Measurements from ENCODE around the gene CORO7.

CORO7 gene

GRCh38 chr16:4385066-4385788 lies 31.2 kb downstream of the CORO7 start:
- Histone ChIP-seq H3K27me3 (no peaks in the 10 kb centered on the region), H4K20me1 (peaks cover 46 to 100% (median 90%) of the 10 kb centered on the region in 11 experiments), H3K4me3 (no peak overlapping the region), H3K9me3 (replicated peaks in 1 of 11) (no peaks in the 10 kb centered on the region), H3K4me1 (peaks cover 33 to 80% (median 64%) of the 10 kb centered on the region in 10 experiments), H3K9ac (peak overlapping the region in 8 of 11 experiments; percentile 6 to 62 (median 34); a peak in 8 of 22 replicates), H3K27ac (peak overlapping the region in 3 of 11 experiments; percentile 51 to 73 (median 64); a peak in 4 of 22 replicates), H3K4me2 (peak overlapping the region in 10 of 11 experiments; percentile 24 to 91 (median 83); a peak in 19 of 22 replicates), H3K36me3 (peaks cover 50 to 100% (median 93%) of the 10 kb centered on the region in 11 experiments)
- no peak for TF ChIP-seq Cebpa-rat (IDR thresholded peaks at IDR 0.05)

GRCh38 chr16:4384509-4384942 lies 31.9 kb downstream of the CORO7 start:
- Histone ChIP-seq H3K9ac (peak overlapping the region in 9 of 11 experiments; percentile 33 to 65 (median 52); a peak in 17 of 22 replicates), H3K36me3 (peaks cover 43 to 97% (median 86%) of the 10 kb centered on the region in 11 experiments), H3K27me3 (no peaks in the 10 kb centered on the region), H4K20me1 (peaks cover 45 to 100% (median 93%) of the 10 kb centered on the region in 11 experiments), H3K27ac (peak overlapping the region in 9 of 11 experiments; percentile 19 to 73 (median 58); a peak in 15 of 22 replicates), H3K4me3 (peak overlapping the region in 2 of 10 experiments; percentile 11 to 44; a peak in 2 of 20 replicates), H3K9me3 (replicated peaks in 1 of 11) (no peaks in the 10 kb centered on the region), H3K4me2 (peak overlapping the region in 9 of 11 experiments; percentile 81 to 91 (median 84); a peak in 19 of 22 replicates), H3K4me1 (peaks cover 35 to 77% (median 60%) of the 10 kb centered on the region in 10 experiments)
- no peak for TF ChIP-seq Cebpa-rat (IDR thresholded peaks at IDR 0.05)

GRCh38 chr16:4383591-4384444 lies 32.6 kb downstream of the CORO7 start:
- Histone ChIP-seq H3K4me2 (peak overlapping the region in 9 of 11 experiments; percentile 81 to 91 (median 84); a peak in 19 of 22 replicates), H3K36me3 (peaks cover 36 to 97% (median 81%) of the 10 kb centered on the region in 11 experiments), H3K27me3 (no peaks in the 10 kb centered on the region), H3K4me1 (peaks cover 35 to 77% (median 57%) of the 10 kb centered on the region in 10 experiments), H3K27ac (peak overlapping the region in 9 of 11 experiments; percentile 20 to 73 (median 58); a peak in 15 of 22 replicates), H3K9me3 (replicated peaks in 1 of 11) (no peaks in the 10 kb centered on the region), H3K4me3 (peak overlapping the region in 2 of 10 experiments; percentile 11 to 44; a peak in 3 of 20 replicates), H4K20me1 (peaks cover 47 to 100% (median 93%) of the 10 kb centered on the region in 11 experiments), H3K9ac (peak overlapping the region in 10 of 11 experiments; percentile 9 to 65 (median 51); a peak in 17 of 22 replicates)
- TF ChIP-seq Cebpa-rat (IDR thresholded peaks at IDR 0.05), result no peak

GRCh38 chr16:4382795-4383357 lies 33.5 kb downstream of the CORO7 start:
- Histone ChIP-seq H3K36me3 (peaks cover 26 to 96% (median 73%) of the 10 kb centered on the region in 11 experiments), H4K20me1 (peaks cover 57 to 100% (median 96%) of the 10 kb centered on the region in 11 experiments), H3K4me1 (peaks cover 39 to 83% (median 67%) of the 10 kb centered on the region in 10 experiments), H3K27me3 (no peaks in the 10 kb centered on the region), H3K4me3 (no peak overlapping the region), H3K9me3 (replicated peaks in 1 of 11) (no peaks in the 10 kb centered on the region), H3K9ac (peak overlapping the region in 8 of 11 experiments; percentile 19 to 62 (median 51); a peak in 14 of 22 replicates), H3K27ac (peak overlapping the region in 8 of 11 experiments; percentile 25 to 73 (median 58); a peak in 15 of 22 replicates), H3K4me2 (peak overlapping the region in 9 of 11 experiments; percentile 81 to 91 (median 84); a peak in 15 of 22 replicates)
- TF ChIP-seq Cebpa-rat (IDR thresholded peaks at IDR 0.05), result no peak

GRCh38 chr16:4381935-4382794 lies 34.2 kb downstream of the CORO7 start:
- Histone ChIP-seq H3K4me2 (peak overlapping the region in 4 of 11 experiments; percentile 82 to 91 (median 86); a peak in 1 of 22 replicates), H3K9ac (peak overlapping the region in 6 of 11 experiments; percentile 45 to 62 (median 52); a peak in 7 of 22 replicates), H4K20me1 (peaks cover 63 to 100% (median 98%) of the 10 kb centered on the region in 11 experiments), H3K27ac (peak overlapping the region in 8 of 11 experiments; percentile 25 to 73 (median 58); a peak in 10 of 22 replicates), H3K9me3 (replicated peaks in 1 of 11) (no peaks in the 10 kb centered on the region), H3K27me3 (no peaks in the 10 kb centered on the region), H3K36me3 (peaks cover 22 to 94% (median 67%) of the 10 kb centered on the region in 11 experiments; a peak in 21 of 22 replicates), H3K4me1 (peaks cover 45 to 83% (median 73%) of the 10 kb centered on the region in 10 experiments), H3K4me3 (no peak overlapping the region)
- TF ChIP-seq Cebpa-rat (IDR thresholded peaks at IDR 0.05), result no peak

GRCh38 chr16:4381072-4381934 lies 35.1 kb downstream of the CORO7 start:
- peaks cover 38 to 83% (median 69%) of the 10 kb centered on the region in 10 experiments for H3K4me1 ChIP-seq

More at GRCh38 chr16:4381072-4381934, 35.1 kb downstream of the CORO7 start:
- Histone ChIP-seq H3K4me3 (no peak overlapping the region), H3K4me2 (no peak overlapping the region), H3K9me3 (replicated peaks in 1 of 11) (no peaks in the 10 kb centered on the region), H3K27me3 (no peaks in the 10 kb centered on the region), H3K9ac (no peak overlapping the region), H3K27ac (peak overlapping the region in 2 of 11 experiments; percentile 29 to 36; a peak in 2 of 22 replicates), H3K36me3 (peaks cover 20 to 87% (median 58%) of the 10 kb centered on the region in 11 experiments; a peak in 21 of 22 replicates), H4K20me1 (peaks cover 64 to 99% (median 97%) of the 10 kb centered on the region in 11 experiments)
- TF ChIP-seq Cebpa-rat (IDR thresholded peaks at IDR 0.05), result no peak

All from BLaER1 treated with 17β-estradiol and CSF1 and Interleukin-3, amounts not matched to agents 10 nM and 100 nM (cell line).